Choroid plexus epithelial cell (primary cell): ENCODE results near the gene GATA6.

ENCODE experiments used
- DNase-seq: peaks from one replicate; pipeline ENCODE4 v3.0.0-alpha.2; 2010; ENCODE audit warnings: low read depth
- H3K4me3 ChIP-seq: 2 replicates; pipeline ENCODE4 v1.5.1; 2011; ENCODE audit warnings: low read depth, mild to moderate bottlenecking, control low read depth, low read length, moderate library complexity
- TF ChIP-seq, protein P1 (sequence below): conservative IDR thresholded peaks from 2 replicates; pipeline ENCODE4 v1.5.1; 2011; ENCODE audit warnings: low read depth, mild to moderate bottlenecking, control low read depth, inconsistent platforms, low read length, moderate library complexity

GATA6 gene

GRCh38 chr18:22171258-22172119 is 2.1 kb downstream of the GATA6 start:
- peak overlapping the region; percentile 90 for H3K4me3 ChIP-seq
- no peak for DNase-seq

GRCh38 chr18:22172120-22172582 is 2.8 kb downstream of the GATA6 start:
- H3K4me3 ChIP-seq: peak overlapping the region; percentile 90
- no peak for DNase-seq
- TF ChIP-seq, protein P1, sequence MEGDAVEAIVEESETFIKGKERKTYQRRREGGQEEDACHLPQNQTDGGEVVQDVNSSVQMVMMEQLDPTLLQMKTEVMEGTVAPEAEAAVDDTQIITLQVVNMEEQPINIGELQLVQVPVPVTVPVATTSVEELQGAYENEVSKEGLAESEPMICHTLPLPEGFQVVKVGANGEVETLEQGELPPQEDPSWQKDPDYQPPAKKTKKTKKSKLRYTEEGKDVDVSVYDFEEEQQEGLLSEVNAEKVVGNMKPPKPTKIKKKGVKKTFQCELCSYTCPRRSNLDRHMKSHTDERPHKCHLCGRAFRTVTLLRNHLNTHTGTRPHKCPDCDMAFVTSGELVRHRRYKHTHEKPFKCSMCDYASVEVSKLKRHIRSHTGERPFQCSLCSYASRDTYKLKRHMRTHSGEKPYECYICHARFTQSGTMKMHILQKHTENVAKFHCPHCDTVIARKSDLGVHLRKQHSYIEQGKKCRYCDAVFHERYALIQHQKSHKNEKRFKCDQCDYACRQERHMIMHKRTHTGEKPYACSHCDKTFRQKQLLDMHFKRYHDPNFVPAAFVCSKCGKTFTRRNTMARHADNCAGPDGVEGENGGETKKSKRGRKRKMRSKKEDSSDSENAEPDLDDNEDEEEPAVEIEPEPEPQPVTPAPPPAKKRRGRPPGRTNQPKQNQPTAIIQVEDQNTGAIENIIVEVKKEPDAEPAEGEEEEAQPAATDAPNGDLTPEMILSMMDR: no peak

More at GRCh38 chr18:22171258-22172119, 2.1 kb downstream of the GATA6 start:
- TF ChIP-seq, protein P1: no peak

- peak overlapping the region; percentile 90 for H3K4me3 ChIP-seq
- no peak for DNase-seq
- TF ChIP-seq, protein P1: no peak
Measured at GRCh38 chr18:22172594-22173049, 3.2 kb downstream of the GATA6 start.

DNA sequence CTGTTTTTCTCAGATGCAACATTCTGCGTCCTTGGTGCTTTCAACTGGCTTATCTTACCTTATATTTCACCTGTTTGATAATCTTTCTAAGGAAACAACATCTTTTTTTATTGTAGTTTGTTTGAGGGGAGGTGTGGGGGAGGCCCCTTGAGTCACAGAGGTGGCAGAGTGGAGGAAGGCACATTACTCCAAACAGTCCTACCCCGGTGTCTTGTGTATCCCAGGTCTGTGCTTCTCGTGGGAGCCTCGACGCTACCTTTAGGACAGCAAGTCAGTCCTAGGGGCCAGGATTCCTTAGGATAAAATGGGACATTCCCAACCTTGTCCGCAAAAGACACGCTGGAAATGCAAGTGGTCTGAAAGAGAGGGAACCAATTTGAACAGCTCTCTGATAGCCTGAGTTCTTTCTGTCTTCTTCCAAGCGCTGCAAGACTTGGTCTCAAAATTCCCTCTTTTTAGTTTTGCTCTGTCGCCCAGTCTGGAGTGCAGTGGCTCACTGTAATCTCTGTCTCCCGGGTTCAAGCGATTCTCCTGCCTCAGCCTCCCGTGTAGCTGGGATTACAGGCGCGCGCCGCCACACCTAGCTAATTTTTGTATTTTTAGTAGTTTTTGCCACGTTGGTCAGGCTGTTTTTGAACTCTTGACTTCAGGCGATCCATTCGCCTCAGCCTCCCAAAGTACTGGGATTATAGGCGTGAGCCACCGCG is 4.0 kb downstream of the GATA6 start:
- TF ChIP-seq, protein P1: no peak
- DNase-seq: no peak
- peak overlapping the region; percentile 90 for H3K4me3 ChIP-seq

DNA sequence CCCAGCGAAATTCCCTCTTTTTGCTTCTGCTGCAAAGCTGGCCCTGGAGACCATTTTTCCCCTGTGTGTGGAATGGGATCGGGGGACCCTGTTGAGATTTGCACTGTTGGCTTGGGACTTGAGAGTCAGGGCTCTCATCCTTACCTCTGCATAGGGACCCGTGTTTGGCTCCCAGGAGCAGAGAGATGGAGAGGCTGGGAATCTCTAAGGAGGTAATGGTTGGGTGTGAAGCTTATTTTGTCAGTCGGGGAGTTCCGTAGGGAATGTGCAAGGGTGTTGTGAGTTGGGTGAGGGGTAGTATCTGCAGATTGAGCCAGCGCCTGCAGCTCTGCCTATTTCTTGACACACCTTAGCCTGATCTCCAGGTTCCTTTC is 4.5 kb downstream of the GATA6 start:
- no peak for DNase-seq
- TF ChIP-seq, protein P1: no peak
- H3K4me3 ChIP-seq: peak overlapping the region; percentile 90

DNA sequence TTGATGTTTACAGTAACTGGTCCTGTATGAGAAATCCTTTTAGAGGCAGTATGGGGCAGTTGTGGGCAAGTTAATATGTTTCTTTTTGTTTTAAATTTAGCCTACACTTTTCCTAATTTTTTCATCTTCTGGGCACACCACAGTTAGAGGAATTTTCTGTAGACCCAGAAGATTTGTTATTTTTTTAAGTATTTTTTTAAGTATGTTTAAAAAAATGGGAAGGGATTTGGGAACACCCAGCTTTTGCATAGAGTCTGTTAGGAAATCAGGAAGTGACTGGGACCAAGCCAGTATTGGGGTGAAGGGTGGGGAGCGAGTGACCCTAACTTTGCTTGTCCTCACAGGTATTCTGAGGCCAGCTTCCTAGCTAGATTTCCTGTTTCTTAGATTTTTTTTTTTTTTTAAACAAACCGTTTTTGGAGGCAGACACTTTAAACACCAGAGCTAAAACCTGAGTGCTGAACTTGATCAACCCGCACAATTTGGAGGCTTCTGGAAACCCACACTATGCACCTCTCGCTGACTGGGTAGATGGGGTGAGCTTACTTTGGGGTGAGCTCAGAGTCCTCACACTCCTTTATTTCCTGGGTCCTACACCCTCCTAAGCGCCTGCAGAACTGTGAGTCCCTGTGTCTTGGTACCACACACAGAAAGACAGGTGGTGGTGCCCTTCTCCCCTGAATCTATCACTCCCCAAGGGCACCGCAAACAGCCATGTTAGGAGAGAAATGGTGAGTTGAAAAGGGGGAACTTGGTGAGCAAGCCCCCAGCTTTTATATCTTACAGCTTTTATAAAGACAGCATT is 5.2 kb downstream of the GATA6 start:
- peak overlapping the region; percentile 90 for H3K4me3 ChIP-seq
- TF ChIP-seq, protein P1: peak; percentile 40
- DNase-seq: peak; percentile 67
